ENCODE results near the gene HSF2BP.
A peak's percentile ranks its signal among the peaks of the same experiment; 100 is the strongest.

GRCh38 chr21:43646550-43647260 is 12.6 kb downstream of the HSF2BP start:
- TF ChIP-seq SUZ12 (IDR thresholded peaks at IDR 0.05) (no peak), L3MBTL2 (conservative IDR thresholded peaks at IDR 0.05) (no peak), FOXM1 (IDR thresholded peaks at IDR 0.05; ENCODE audit: borderline replicate concordance) (no peak), TARDBP (IDR thresholded peaks at IDR 0.05) (no peak), NFRKB (IDR thresholded peaks at IDR 0.05) (no peak), BHLHE40 (IDR thresholded peaks at IDR 0.05; ENCODE audit: borderline replicate concordance) (no peak), CTBP1 (IDR thresholded peaks at IDR 0.05; ENCODE audit: borderline replicate concordance) (no peak), FOXK2 (IDR thresholded peaks at IDR 0.05) (no peak), SP1 (IDR thresholded peaks at IDR 0.05) (no peak), PKNOX1 (IDR thresholded peaks at IDR 0.05) (peak; percentile 93), ZNF384 (IDR thresholded peaks at IDR 0.05) (no peak), HDGF (IDR thresholded peaks at IDR 0.05; ENCODE audit: borderline replicate concordance) (no peak)

Data from HEK293T (cell line).